Stomach smooth muscle (tissue), 2 donors: ENCODE results near the gene PKMYT1.
"Not testable (repeated sequence)": the region's sequence is repeated elsewhere in the genome, so short reads cannot be mapped to it uniquely, and the experiment has no call there.

ENCODE experiments used
- H3K27ac ChIP-seq: one replicate; pipeline ENCODE4 v1.7.0; 2013; ENCODE audit warnings: mild to moderate bottlenecking, low read length, inconsistent platforms
- H3K27me3 ChIP-seq, 2 donors: one replicate each; pipeline ENCODE4 v1.7.0; 2013; ENCODE audit warnings: low read length in 2 of 2; ENCODE audit not compliant: insufficient read depth in 2 of 2, control insufficient read depth in 1 of 2
- H3K36me3 ChIP-seq, 2 donors: one replicate each; pipeline ENCODE4 v1.7.0; 2013; ENCODE audit warnings: low read length in 2 of 2; ENCODE audit not compliant: control insufficient read depth in 2 of 2, insufficient read depth in 2 of 2
- H3K4me1 ChIP-seq: one replicate; pipeline ENCODE4 v1.7.0; 2013; ENCODE audit warnings: low read length; ENCODE audit not compliant: control insufficient read depth, insufficient read depth
- H3K4me3 ChIP-seq, 2 donors: one replicate each; pipeline ENCODE4 v1.7.0; 2013; ENCODE audit warnings: low read length in 2 of 2
- H3K9ac ChIP-seq, 2 donors: one replicate each; pipeline ENCODE4 v1.7.0; 2013; ENCODE audit warnings: low read length in 2 of 2, mild to moderate bottlenecking in 1 of 2
- H3K9me3 ChIP-seq, 2 donors: one replicate each; pipeline ENCODE4 v1.7.0; 2013; ENCODE audit warnings: low read length in 2 of 2; ENCODE audit not compliant: control insufficient read depth in 2 of 2
- donor health status: healthy.
- donor health status: Pancreatic carcinoma.

Gene PKMYT1

DNA sequence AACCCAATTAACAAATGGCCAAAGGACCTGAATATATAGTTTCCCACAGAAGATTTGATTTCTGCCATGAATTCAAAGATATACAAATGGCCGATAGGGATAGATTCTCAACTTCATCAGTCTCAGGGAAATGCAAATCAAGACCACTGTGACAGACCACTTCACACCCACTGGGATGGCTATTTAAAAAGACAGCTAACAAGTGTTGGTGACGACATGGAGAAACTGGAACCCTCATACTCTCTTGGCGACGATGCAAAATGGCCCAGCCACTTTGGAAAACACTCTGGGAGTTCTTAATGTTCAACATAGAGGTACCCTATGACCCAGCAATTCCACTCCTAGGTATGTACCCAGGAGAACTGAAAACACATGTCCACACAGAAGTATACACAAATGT is 33.6 kb downstream of the PKMYT1 start:
- Histone ChIP-seq H3K4me3 (no peak overlapping the region), H3K9me3 (no peaks in the 10 kb centered on the region), H3K9ac (no peak overlapping the region), H3K27me3 (no peaks in the 10 kb centered on the region), H3K4me1 (no peaks in the 10 kb centered on the region), H3K27ac (no peak overlapping the region), H3K36me3 (peaks cover 8 to 27% of the 10 kb centered on the region in 2 donors)

DNA sequence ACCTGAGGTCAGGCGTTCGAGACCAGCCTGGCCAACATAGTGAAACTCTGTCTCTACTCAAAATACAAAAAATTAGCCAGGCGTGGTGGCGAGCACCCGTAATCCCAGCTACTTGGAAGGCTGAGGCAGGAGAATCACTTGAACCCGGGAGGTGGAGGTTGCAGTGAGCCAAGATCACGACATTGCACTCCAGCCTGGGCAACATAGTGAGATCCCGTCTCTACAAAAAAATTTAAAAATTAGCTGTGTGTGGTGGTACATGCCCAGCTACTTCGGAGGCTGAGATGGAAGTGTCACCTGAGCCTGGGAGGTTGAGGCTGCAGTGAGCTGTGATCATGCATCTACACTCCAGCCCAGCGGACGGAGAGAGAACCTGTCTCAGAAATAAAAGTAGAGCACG is 36.5 kb downstream of the PKMYT1 start:
- H3K36me3 ChIP-seq = peaks cover 17 to 44% of the 10 kb centered on the region in 2 donors
- not testable (repeated sequence) for H3K9ac ChIP-seq, H3K27ac ChIP-seq, H3K4me1 ChIP-seq, H3K4me3 ChIP-seq, H3K9me3 ChIP-seq, H3K27me3 ChIP-seq

GRCh38 chr16:2942045-2942444 is 38.2 kb downstream of the PKMYT1 start:
- Histone ChIP-seq H3K36me3 (peaks cover 17 to 51% of the 10 kb centered on the region in 2 donors), H3K4me3 (no peak overlapping the region), H3K9ac (no peak overlapping the region), H3K9me3 (no peaks in the 10 kb centered on the region), H3K4me1 (no peaks in the 10 kb centered on the region), H3K27ac (no peak overlapping the region), H3K27me3 (no peaks in the 10 kb centered on the region)

DNA sequence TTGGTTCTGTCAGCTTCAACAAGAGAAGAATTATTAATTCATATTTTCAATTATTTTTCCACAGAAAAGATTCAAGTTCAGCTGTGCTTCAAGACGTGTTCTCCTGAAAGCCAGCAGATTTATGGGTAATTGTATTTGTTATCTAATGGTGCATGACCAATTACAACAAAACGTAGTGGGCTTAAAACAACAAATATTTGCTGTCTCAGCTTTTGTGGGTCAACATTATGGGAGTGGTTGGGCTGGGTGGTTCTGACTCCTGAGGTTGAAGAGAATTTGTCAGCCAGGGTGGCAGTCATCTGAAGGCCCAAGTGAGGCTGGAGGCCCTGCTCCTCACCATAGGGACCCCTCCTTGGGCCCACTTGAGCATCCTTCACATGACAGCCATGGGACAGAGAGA is 40.3 kb downstream of the PKMYT1 start:
- Histone ChIP-seq H3K9me3 (no peaks in the 10 kb centered on the region), H3K36me3 (peaks cover 19 to 56% of the 10 kb centered on the region in 2 donors), H3K9ac (no peak overlapping the region), H3K27me3 (no peaks in the 10 kb centered on the region), H3K27ac (no peak overlapping the region), H3K4me3 (no peak overlapping the region), H3K4me1 (no peaks in the 10 kb centered on the region)

GRCh38 chr16:2938206-2938605 is 42.0 kb downstream of the PKMYT1 start:
- no peak overlapping the region for H3K27ac ChIP-seq
- no peak overlapping the region for H3K9ac ChIP-seq
- no peaks in the 10 kb centered on the region for H3K27me3 ChIP-seq
- H3K9me3 ChIP-seq = no peaks in the 10 kb centered on the region
- no peaks in the 10 kb centered on the region for H3K4me1 ChIP-seq
- H3K36me3 ChIP-seq = peaks cover 19 to 64% of the 10 kb centered on the region in 2 donors
- no peak overlapping the region for H3K4me3 ChIP-seq

- H3K27ac ChIP-seq = no peak overlapping the region
- H3K27me3 ChIP-seq = no peaks in the 10 kb centered on the region
- peaks cover 14 to 57% of the 10 kb centered on the region in 2 donors for H3K36me3 ChIP-seq
These were observed 43.1 kb downstream of the PKMYT1 start for GRCh38 chr16:2937170-2937569.

DNA sequence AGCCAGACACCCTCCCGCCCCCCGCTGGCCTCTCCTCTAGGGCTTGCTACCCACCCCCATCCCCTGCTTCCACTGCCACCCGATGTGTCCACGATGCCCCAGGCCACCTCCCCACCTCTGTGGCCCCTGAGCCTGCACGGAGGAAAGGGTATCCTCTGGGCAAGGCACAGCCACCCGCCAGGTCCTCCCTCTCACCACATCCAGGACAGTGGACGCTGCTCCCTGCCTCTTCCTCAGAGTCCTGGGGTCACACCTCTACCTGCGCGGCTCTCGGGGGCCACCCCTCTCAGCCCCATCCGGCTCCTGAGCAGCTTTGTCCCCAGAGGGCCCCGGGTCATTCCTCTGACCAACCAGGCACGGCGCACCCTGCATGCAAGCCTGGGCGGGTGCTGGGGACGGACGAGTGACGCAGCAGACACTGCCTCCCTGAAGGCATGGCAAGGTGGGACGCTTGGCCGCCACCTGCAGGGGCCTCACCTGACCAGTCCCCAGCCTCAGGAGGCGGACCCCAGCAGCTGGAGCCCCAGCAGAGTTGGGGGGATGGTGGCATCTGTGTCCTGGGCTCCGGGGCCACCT is 43.7 kb downstream of the PKMYT1 start:
- Histone ChIP-seq H3K9ac (no peak overlapping the region), H3K4me3 (no peak overlapping the region), H3K36me3 (peaks cover 14 to 55% of the 10 kb centered on the region in 2 donors), H3K27me3 (no peaks in the 10 kb centered on the region), H3K27ac (no peak overlapping the region), H3K9me3 (no peaks in the 10 kb centered on the region), H3K4me1 (no peaks in the 10 kb centered on the region)

More at GRCh38 chr16:2937170-2937569, 43.1 kb downstream of the PKMYT1 start:
- Histone ChIP-seq H3K4me1 (no peaks in the 10 kb centered on the region), H3K4me3 (no peak overlapping the region), H3K9ac (no peak overlapping the region), H3K9me3 (no peaks in the 10 kb centered on the region)

DNA sequence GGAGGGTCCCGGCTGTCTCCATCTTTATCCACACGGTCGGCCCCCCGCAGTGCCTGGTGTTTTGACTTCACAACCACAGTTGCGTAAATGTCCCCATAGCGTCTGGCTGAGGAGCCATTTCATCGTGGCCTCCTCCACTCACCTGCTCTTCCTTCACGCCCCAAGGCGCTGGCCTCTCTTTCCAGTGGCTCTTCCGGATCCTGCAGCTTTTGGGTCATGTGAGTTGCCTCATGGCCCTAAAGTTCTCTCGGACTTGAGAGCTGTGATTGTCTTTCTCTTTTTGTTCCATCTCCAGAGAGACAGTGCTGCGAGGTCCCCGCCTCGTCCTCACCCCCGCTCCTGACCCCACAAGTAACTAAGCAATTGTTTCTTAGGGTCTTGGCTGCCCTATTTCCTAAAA is 45.8 kb downstream of the PKMYT1 start:
- Histone ChIP-seq H3K4me1 (no peaks in the 10 kb centered on the region), H3K9ac (no peak overlapping the region), H3K27me3 (no peaks in the 10 kb centered on the region), H3K9me3 (no peaks in the 10 kb centered on the region), H3K27ac (no peak overlapping the region), H3K4me3 (no peak overlapping the region), H3K36me3 (peaks cover 6 to 49% of the 10 kb centered on the region in 2 donors)

- Histone ChIP-seq H3K9me3 (no peaks in the 10 kb centered on the region), H3K36me3 (peaks cover 6 to 44% of the 10 kb centered on the region in 2 donors), H3K9ac (no peak overlapping the region), H3K27me3 (no peaks in the 10 kb centered on the region), H3K27ac (no peak overlapping the region), H3K4me3 (no peak overlapping the region), H3K4me1 (no peaks in the 10 kb centered on the region)
These were observed 46.5 kb downstream of the PKMYT1 start for GRCh38 chr16:2933701-2934100.

- Histone ChIP-seq H3K36me3 (peaks cover 6 to 42% of the 10 kb centered on the region in 2 donors), H3K4me1 (no peaks in the 10 kb centered on the region), H3K9ac (no peak overlapping the region), H3K4me3 (no peak overlapping the region), H3K27me3 (no peaks in the 10 kb centered on the region), H3K9me3 (no peaks in the 10 kb centered on the region), H3K27ac (no peak overlapping the region)
These were observed 47.1 kb downstream of the PKMYT1 start for GRCh38 chr16:2933136-2933535.

- H3K4me3 ChIP-seq, H3K27me3 ChIP-seq, H3K27ac ChIP-seq, H3K9ac ChIP-seq, H3K9me3 ChIP-seq, H3K4me1 ChIP-seq: not testable (repeated sequence)
- peaks cover 6 to 32% of the 10 kb centered on the region in 2 donors for H3K36me3 ChIP-seq
These were observed 48.9 kb downstream of the PKMYT1 start for GRCh38 chr16:2931231-2931914.
